NCI-H2107 treated with DMSO at 0.1 percent for 48 hours (cell line): ENCODE data around the gene INO80C.

ENCODE experiments used
- DNase-seq: peaks from one replicate; lab custom pipeline; 2025; ENCODE audit not compliant: unreplicated experiment; lab: John Stamatoyannopoulos, UW

Gene INO80C

DNA sequence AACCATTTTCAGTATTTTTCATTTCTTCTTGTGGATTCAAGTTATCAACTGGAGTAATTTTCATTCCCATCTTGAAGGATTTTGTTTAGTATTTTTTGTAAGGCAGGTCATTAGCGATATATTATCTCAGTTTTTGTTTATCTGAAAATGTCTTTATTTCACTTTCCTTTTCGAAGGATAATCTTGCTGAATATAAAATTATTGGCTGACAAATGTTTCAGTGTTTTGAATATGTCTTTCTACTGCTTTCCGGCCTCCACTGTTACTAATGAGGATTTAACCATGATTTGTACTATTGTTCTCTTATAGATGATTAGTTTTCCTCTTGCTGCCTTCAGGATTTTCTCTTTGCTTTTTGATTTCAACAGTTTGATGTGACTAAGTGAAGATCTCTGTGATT lies 62.4 kb downstream of the INO80C start:
- no peak for DNase-seq

GRCh38 chr18:35432565-35433001 lies 65.2 kb downstream of the INO80C start:
- DNase-seq, result no peak

- DNase-seq, result no peak
Measured at GRCh38 chr18:35431374-35431741, 66.4 kb downstream of the INO80C start.

GRCh38 chr18:35430721-35431373 lies 66.9 kb downstream of the INO80C start:
- no peak for DNase-seq

GRCh38 chr18:35426786-35427185 lies 71.0 kb downstream of the INO80C start:
- DNase-seq, result no peak

- no peak for DNase-seq
Measured at GRCh38 chr18:35424356-35424755, 73.4 kb downstream of the INO80C start.

GRCh38 chr18:35422237-35422636 lies 75.5 kb downstream of the INO80C start:
- no peak for DNase-seq

- no peak for DNase-seq
Measured at GRCh38 chr18:35418610-35419009, 79.2 kb downstream of the INO80C start.
